HG03571 (cell line): ENCODE results near the gene RXRA.
"Not testable (repeated sequence)": the region's sequence is repeated elsewhere in the genome, so short reads cannot be mapped to it uniquely, and the experiment has no call there.

ENCODE experiments used
- ATAC-seq: cut with Tn5 transposase; IDR thresholded peaks from one replicate; pipeline ENCODE4 v1.9.1; 2021; ENCODE audit not compliant: unreplicated experiment

The RXRA gene

GRCh38 chr9:134307674-134308638, 18.3 kb upstream of the RXRA start:
- no peak for ATAC-seq

GRCh38 chr9:134308639-134309220, 17.5 kb upstream of the RXRA start:
- ATAC-seq = not testable (repeated sequence)

- ATAC-seq = no peak
These were observed 12.8 kb upstream of the RXRA start for GRCh38 chr9:134313470-134313869.

- no peak for ATAC-seq
These were observed 12.0 kb upstream of the RXRA start for GRCh38 chr9:134314039-134314949.

- ATAC-seq = no peak
These were observed 11.1 kb upstream of the RXRA start for GRCh38 chr9:134314950-134315715.

- ATAC-seq = no peak
These were observed 10.4 kb upstream of the RXRA start for GRCh38 chr9:134315716-134316448.

- ATAC-seq = no peak
These were observed 9.7 kb upstream of the RXRA start for GRCh38 chr9:134316449-134317160.

GRCh38 chr9:134317400-134317789, 8.9 kb upstream of the RXRA start:
- no peak for ATAC-seq

GRCh38 chr9:134317790-134318414, 8.4 kb upstream of the RXRA start:
- ATAC-seq = no peak

GRCh38 chr9:134318481-134318891, 7.8 kb upstream of the RXRA start:
- no peak for ATAC-seq

GRCh38 chr9:134318941-134319305, 7.3 kb upstream of the RXRA start:
- no peak for ATAC-seq

- no peak for ATAC-seq
These were observed 6.7 kb upstream of the RXRA start for GRCh38 chr9:134319306-134320125.

- no peak for ATAC-seq
These were observed 6.0 kb upstream of the RXRA start for GRCh38 chr9:134320126-134320867.

- ATAC-seq = no peak
These were observed 5.3 kb upstream of the RXRA start for GRCh38 chr9:134320868-134321471.

GRCh38 chr9:134321531-134321930, 4.7 kb upstream of the RXRA start:
- no peak for ATAC-seq

- no peak for ATAC-seq
These were observed 4.1 kb upstream of the RXRA start for GRCh38 chr9:134321946-134322741.
